ENCODE measurements around the gene FNDC3B.

- TF ChIP-seq NR1H2 (CRISPR knock-in tag; IDR thresholded peaks at IDR 0.05) (no peak), TARDBP (IDR thresholded peaks at IDR 0.05) (no peak), CTCF (IDR thresholded peaks at IDR 0.05 in 2 of 3, conservative IDR thresholded peaks at IDR 0.05 in 1 of 3; ENCODE audit: insufficient read depth in 2 of 3, low read depth in 1 of 3, low read length in 3 of 3) (no peak), ZC3H4 (CRISPR knock-in tag; IDR thresholded peaks at IDR 0.05; ENCODE audit: borderline replicate concordance) (no peak), PRDM10 (IDR thresholded peaks at IDR 0.05; ENCODE audit: partially characterized antibody) (no peak), ATF4 (CRISPR knock-in tag; IDR thresholded peaks at IDR 0.05) (no peak), USF2 (CRISPR knock-in tag; IDR thresholded peaks at IDR 0.05) (no peak), SMARCE1 (IDR thresholded peaks at IDR 0.05) (no peak), HEY1 (CRISPR knock-in tag; IDR thresholded peaks at IDR 0.05; ENCODE audit: borderline replicate concordance) (no peak), SP1 (CRISPR knock-in tag; IDR thresholded peaks at IDR 0.05) (no peak), ATF2 (CRISPR knock-in tag; IDR thresholded peaks at IDR 0.05) (no peak), NFE2L1 (tag; IDR thresholded peaks at IDR 0.05; ENCODE audit: borderline replicate concordance, low read depth) (no peak)
These were observed 37.9 kb downstream of the FNDC3B start for GRCh38 chr3:172077197-172077757.
